ENCODE data around the gene SFR1.
"Not testable (repeated sequence)": the region's sequence is repeated elsewhere in the genome, so short reads cannot be mapped to it uniquely, and the experiment has no call there.

Gene SFR1

GRCh38 chr10:104170610-104171254 is 48.8 kb downstream of the SFR1 start:
- H3K4me1 ChIP-seq (ENCODE audit: control insufficient read depth, insufficient read depth, low read length, poor library complexity, severe bottlenecking) = no peaks in the 10 kb centered on the region
- no peak overlapping the region for H3K4me3 ChIP-seq (ENCODE audit: extremely low read depth, insufficient read depth, low read length, poor library complexity, severe bottlenecking)
- H3K9me3 ChIP-seq (ENCODE audit: control insufficient read depth, low read length) = peaks cover 4% of the 10 kb centered on the region
- no peaks in the 10 kb centered on the region for H3K36me3 ChIP-seq (ENCODE audit: control insufficient read depth, insufficient read depth, low read length)
- H3K27ac ChIP-seq (ENCODE audit: low read depth, low read length, severe bottlenecking) = no peak overlapping the region
- 83 to 100% methylated on average over 3 of the region's 5 CpGs for WGBS, 2 experiments (ENCODE audit: insufficient coverage in 2 of 2)

- H3K4me3 ChIP-seq (ENCODE audit: extremely low read depth, insufficient read depth, low read length, poor library complexity, severe bottlenecking); H3K27ac ChIP-seq (ENCODE audit: low read depth, low read length, severe bottlenecking); H3K9me3 ChIP-seq (ENCODE audit: control insufficient read depth, low read length); H3K4me1 ChIP-seq (ENCODE audit: control insufficient read depth, insufficient read depth, low read length, poor library complexity, severe bottlenecking); H3K36me3 ChIP-seq (ENCODE audit: control insufficient read depth, insufficient read depth, low read length): not testable (repeated sequence)
- no CpG with 5 or more reads among the region's 1 CpG for WGBS, 2 experiments (ENCODE audit: insufficient coverage in 2 of 2)
Observed at GRCh38 chr10:104174136-104174535, 52.2 kb downstream of the SFR1 start.

All from mesodermal cell (in vitro differentiated cells).